AG10803 (cell line): ENCODE measurements around the gene FIBIN.

Experiments used
- DNase-seq: peaks from one replicate; pipeline ENCODE4 v3.0.0; 2010; ENCODE audit warnings: low read depth
- H3K4me3 ChIP-seq: 2 replicates; pipeline ENCODE4 v1.5.1; 2011; ENCODE audit warnings: mild to moderate bottlenecking, low read length, control low read depth
- CTCF ChIP-seq: conservative IDR thresholded peaks from 2 replicates; pipeline ENCODE4 v1.5.1; 2011; ENCODE audit warnings: mild to moderate bottlenecking, low read length, control low read depth, inconsistent platforms

Gene FIBIN

GRCh38 chr11:27024865-27025264, 31.0 kb downstream of the FIBIN start:
- no peak for TF ChIP-seq CTCF
- no peak overlapping the region for H3K4me3 ChIP-seq
- DNase-seq: no peak

DNA sequence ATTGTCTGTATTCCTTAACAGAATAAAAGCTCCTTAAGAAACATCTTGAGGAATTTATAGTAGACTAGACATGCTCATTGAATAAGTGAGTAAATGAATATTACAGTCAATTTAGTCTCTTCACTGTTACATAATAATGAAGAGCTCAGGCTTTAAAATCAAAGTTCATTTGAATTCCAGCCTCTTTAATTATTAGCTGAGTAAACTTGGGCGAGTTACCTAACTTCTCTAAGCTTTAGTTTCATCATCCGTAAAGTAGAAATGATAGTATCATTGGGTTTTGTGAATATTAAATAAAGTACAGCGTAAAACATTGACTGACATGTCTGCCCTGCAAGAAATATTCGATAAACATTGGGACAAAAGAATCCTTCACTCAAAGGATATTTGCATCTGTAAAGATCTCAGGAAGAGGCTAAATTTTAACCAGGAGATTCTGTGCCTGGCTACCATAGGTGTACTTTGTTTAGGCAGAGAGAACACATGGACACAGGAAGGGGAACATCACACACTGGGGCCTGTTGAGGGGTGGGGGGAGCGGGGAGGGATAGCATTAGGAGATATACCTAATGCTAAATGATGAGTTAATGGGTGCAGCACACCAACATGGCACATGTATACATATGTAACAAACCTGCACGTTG, 31.5 kb downstream of the FIBIN start:
- H3K4me3 ChIP-seq: no peak overlapping the region
- no peak for TF ChIP-seq CTCF
- DNase-seq: no peak

GRCh38 chr11:27025957-27026733, 32.2 kb downstream of the FIBIN start:
- no peak for DNase-seq
- H3K4me3 ChIP-seq: no peak overlapping the region
- no peak for TF ChIP-seq CTCF

DNA sequence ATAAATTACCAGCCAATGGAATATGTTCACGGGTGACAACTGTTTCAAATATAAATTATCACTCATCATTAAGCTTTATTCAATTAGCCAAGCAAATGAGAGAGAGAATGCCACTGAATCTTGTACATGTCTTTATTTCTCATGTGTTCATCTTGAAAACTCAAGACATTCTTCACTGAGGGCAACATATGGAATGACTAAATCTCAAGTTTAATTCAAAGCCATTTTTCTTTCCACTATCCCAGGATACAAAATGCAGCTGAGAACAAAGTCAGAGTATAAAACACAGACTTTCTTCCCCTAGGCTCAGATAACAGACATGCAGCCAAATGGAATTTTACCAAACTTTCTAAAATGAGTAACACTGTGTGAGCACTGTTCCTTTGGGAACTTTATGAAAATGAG, 34.7 kb downstream of the FIBIN start:
- TF ChIP-seq CTCF: no peak
- DNase-seq: peak; percentile 23
- H3K4me3 ChIP-seq: no peak overlapping the region

- DNase-seq: no peak
- H3K4me3 ChIP-seq: no peak overlapping the region
- TF ChIP-seq CTCF: no peak
Measured at GRCh38 chr11:27029966-27030365, 36.1 kb downstream of the FIBIN start.

DNA sequence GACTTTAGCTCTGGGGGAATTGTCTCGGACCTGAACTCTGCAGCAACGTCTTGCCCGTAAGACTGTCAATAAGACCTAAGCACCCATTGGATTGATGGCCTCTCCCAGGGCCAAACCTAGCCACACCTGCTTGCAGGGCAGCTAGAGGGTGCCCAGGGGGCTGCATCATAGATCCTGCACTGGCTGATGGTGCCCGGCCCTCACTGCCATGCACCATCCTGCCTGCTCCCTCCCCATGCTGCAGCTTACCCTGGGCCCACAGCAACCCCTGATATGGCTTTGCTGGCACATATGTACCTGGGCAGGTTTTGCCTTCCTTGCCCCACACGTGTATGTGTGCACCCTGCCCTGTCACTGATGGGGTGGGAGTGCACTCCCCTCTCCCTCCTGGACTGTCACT, 37.8 kb downstream of the FIBIN start:
- no peak for TF ChIP-seq CTCF
- no peak overlapping the region for H3K4me3 ChIP-seq
- DNase-seq: no peak

DNA sequence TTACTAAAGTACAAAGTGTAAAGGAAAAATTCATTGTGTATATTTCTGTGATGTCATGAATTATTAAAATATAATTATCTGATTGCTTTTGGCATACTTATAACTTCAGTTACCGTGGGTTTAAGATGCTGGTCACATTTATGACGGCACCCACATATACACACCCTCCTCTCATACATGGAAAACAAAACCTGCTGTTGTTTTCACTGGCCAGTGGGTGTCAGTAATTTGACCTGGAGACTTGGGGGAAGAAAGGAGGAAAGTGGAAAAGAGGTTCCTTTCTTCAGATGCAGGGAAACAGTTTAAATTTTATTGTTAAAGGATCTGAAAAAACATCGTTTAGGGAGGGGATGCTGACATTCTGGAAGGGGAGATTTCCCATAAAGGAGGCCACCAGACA, 46.0 kb downstream of the FIBIN start:
- TF ChIP-seq CTCF: no peak
- H3K4me3 ChIP-seq: no peak overlapping the region
- no peak for DNase-seq
